Activated naive CD4-positive, alpha-beta T cell treated with anti-CD3 and anti-CD28 coated beads, Interleukin-2, amount 10 ng/mL, durations not matched to agents 5 hours and 36 hours (primary cell): ENCODE results near the gene PCNX2. TPM values are rescaled to one million over a fixed set of nuclear protein-coding genes. Genes with fewer than 3 reads are reported as not detected.

Source experiments
- total RNA-seq, 2 experiments: library from RNA; stranded (reverse); gene quantifications; one replicate each; pipeline ENCODE4 v1.2.3, GENCODE V29; 2021

PCNX2 gene, protein sequence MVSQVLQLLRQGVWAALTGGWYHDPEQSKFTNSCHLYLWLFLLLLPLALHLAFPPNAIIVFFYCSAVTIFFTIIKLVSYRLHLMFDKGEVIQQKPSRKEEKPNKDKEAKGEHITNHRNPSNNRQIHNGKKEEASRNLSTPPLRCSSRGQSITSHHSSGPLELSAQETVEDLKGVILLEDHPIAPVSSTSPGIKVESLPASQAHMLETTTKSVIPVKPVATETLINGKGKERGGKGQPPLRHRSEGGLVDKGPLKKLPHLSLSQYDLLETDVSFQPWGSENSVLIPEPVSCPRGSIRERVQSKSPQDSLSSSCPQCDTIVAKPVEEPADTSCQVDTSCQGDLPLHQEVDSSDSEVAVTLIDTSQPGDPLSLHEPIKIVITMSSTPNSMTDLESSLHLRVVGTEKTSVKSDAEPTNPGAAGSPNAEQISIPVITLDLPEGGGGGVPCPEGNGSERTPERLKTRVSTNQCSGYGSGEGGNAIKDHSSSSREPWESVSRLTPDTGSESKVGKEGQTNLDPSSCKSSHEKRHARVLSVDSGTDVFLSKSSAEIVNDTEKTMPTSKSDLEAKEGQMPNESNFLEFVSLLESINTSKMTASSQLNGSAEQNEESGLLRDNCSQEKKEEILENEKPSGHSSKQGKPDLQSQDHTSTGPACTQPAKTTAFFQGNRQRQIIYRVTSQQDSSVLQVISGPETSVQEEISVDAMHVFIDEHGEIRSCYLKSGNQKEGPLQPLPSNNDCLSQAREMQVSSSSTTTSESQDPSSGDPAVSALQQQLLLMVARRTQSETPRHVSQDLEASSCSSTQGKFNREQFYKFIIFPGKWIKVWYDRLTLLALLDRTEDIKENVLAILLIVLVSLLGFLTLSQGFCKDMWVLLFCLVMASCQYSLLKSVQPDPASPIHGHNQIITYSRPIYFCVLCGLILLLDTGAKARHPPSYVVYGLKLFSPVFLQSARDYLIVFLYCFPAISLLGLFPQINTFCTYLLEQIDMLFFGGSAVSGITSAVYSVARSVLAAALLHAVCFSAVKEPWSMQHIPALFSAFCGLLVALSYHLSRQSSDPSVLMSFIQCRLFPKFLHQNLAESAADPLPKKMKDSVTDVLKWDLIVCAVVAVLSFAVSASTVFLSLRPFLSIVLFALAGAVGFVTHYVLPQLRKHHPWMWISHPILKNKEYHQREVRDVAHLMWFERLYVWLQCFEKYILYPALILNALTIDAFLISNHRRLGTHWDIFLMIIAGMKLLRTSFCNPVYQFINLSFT (N-terminal part only)
- 10 to 100 TPM; 28.9 to 29.5 TPM for total RNA-seq

DNA sequence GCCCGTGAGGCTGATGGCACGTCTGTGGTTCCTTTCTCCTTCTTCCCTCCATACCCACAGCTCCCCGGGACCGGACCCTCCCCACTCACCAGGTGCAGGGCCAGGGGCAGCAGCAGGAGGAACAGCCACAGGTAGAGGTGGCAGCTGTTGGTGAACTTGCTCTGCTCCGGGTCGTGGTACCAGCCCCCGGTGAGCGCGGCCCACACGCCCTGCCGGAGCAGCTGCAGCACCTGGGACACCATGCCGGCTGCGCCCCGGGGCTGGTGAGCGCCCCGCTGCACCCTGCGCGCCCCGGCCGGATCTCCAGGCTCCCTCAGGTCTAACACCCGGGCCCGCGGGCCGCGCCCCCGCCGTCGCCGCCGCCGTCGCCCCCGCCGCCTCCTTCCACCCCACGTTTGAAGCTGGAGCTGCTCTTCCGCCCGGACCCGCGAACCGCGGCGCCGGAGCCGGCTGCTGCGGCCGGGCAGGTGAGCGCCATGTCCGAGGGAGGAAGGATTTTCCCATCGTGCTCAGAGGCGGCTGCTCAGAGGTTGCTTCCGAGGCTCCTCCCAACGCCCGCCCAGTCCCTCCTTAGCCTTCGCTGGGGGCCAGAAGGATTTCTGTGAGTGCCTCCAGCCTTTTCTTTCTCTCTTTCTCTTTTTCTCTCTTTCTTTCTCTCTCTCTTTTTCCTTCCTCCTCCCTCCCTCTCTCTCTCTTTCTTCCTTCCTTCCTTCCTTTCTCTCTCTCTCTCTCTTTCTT is at the start of gene PCNX2:
PCNX2 (minus strand) TSS at position 489 of the 738 bp plus-strand sequence; CDS start at position 242, 247 bp downstream.

DNA sequence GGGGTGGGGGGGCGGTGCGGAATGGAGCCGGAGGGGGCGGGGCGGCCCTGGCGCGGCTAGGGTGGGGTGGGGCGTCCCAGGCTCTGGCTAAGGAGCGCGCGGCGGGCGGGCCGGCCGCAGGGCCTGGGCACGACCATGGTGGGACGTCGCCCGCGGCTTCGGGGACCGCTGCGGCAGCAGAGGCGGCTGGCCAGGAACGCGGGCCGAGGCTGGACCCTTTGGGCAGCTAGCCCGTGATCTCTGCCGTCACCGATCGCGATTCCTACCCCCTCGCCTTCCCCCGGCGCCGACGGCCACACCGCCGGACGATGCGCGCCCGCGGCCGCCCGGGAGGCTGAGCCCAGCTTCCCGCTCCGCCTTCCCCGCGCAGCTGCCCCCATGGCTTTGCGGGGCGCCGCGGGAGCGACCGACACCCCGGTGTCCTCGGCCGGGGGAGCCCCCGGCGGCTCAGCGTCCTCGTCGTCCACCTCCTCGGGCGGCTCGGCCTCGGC is 32.2 kb upstream of the PCNX2 start, which contains the start of gene MAP3K21:
MAP3K21 (plus strand) TSS at position 74 of the 491 bp plus-strand sequence; CDS start at position 379, 305 bp downstream.

DNA sequence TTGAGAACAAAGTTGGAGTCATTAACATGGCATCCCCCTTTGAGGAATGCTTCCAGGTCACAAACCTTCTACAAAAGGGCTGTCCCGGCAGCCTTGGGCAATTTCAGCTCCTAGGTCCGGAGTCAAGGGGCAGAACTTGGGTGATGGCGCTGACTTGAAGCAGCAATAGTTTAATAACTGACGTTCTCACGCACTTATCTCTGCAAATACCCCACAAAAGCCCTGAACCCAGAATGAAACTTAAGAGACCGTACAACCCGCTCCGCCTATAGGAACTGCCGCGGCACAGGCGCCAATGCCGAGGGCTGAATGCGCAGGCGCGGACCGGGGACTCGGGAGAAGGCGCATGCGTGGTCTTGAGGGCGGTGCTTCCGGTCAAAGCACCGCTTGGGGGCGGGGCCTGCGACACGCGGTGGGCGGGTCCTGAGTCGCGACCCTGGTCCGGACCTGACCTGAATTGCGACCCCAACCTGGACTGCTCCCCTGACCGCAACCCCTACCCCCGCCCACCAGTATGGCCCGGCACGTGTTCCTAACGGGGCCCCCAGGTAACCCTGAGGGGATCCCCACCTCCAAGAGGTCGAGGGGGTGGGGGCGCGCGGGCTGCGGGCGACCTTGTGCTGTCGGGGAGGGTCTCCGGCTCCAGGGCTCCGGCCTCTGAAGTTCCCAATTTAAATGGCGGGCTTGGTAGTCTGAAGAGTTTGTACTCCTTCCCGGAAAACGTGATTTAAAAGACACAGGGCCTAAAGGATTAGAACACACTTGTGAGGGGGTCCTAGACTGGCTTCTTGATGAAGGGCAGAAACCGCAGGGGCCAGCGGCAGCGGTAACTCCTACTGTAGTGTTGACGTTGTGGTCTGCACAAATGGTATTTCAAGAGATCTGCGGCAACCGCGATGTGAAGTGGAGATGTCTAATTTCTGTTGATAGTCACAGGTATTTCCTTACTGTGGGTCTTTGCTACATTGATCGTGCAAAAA is 345.0 kb downstream of the PCNX2 start, which contains the start of gene NTPCR:
NTPCR (plus strand) TSS at position 415 of the 980 bp plus-strand sequence; CDS start at position 515, 100 bp downstream.

Other genes with a start within 250 kb of the PCNX2 start
- gene MAP3K21, start 32.0 kb upstream of the PCNX2 start, total RNA-seq: 1 to 10 TPM; 1.9 to 2.0 TPM